H1 (cell line): ENCODE measurements around the gene RAP2A. TPM values are rescaled to one million over a fixed set of nuclear protein-coding genes. Genes with fewer than 3 reads are reported as not detected.
A peak's percentile ranks its signal among the peaks of the same experiment; 100 is the strongest.

Source experiments
- ASH2L ChIP-seq: fragments of 200-600, 300-600 bp; sonication (generic); IDR thresholded peaks from one replicate; pipeline ENCODE4 v1.7.1; 2017; ENCODE audit warnings: low read length
- GTF2F1 ChIP-seq: IDR thresholded peaks from 2 replicates; pipeline ENCODE4 v1.6.1; 2012; ENCODE audit warnings: low read depth, low read length, improper control_type of control experiment, borderline replicate concordance
- POLR2A ChIP-seq, 2 experiments: IDR thresholded peaks; 1 replicate in 1 of 2; 2 replicates in 1 of 2; pipeline ENCODE4 v1.6.1; 2011; ENCODE audit warnings: low read depth in 2 of 2, low read length in 2 of 2, mild to moderate bottlenecking in 2 of 2; ENCODE audit errors: control extremely low read depth in 1 of 2
- SIN3A ChIP-seq, 2 experiments: IDR thresholded peaks in 1 of 2; conservative IDR thresholded peaks in 1 of 2; 2 replicates each; pipeline ENCODE4 v1.6.1; 2011 to 2012; ENCODE audit warnings: low read length in 2 of 2, improper control_type of control experiment in 1 of 2, low read depth in 1 of 2, mild to moderate bottlenecking in 1 of 2
- SP4 ChIP-seq: IDR thresholded peaks from 2 replicates; pipeline ENCODE4 v1.6.1; 2012; ENCODE audit warnings: low read length, inconsistent platforms
- TAF7 ChIP-seq: optimal IDR thresholded peaks from 2 replicates; pipeline ENCODE3; 2011; ENCODE audit warnings: low read depth, mild to moderate bottlenecking, inconsistent platforms, low read length, moderate library complexity, borderline replicate concordance
- polyA plus RNA-seq, 7 experiments: library from polyadenylated mRNA; depleted of rRNA in 3 of 7; stranded (reverse) in 5 of 7; unstranded in 2 of 7; fragments of >200 nt in 5 of 7; fragments of 200-250 nt in 2 of 7; gene quantifications; 1 replicate in 5 of 7; 2 replicates in 1 of 7; 4 replicates in 1 of 7; pipeline versions ENCODE4 v1.2.1 to v1.2.3, GENCODE V29; 2011 to 2013; ENCODE audit warnings: missing spikeins in 2 of 7, mixed read lengths in 2 of 7
- total RNA-seq: library from RNA; stranded (reverse); fragmentation: NEBNext Ultra II Directional; extraction: Animal tissue kit (Norgen Biotek cat#: 25700); gene quantifications from 2 replicates; pipeline ENCODE4 v1.2.1, GENCODE V29; 2021
- TF ChIP-seq, protein P1 (sequence below): IDR thresholded peaks from 2 replicates; pipeline ENCODE4 v1.6.1; 2012; ENCODE audit warnings: inconsistent platforms
- TF ChIP-seq, protein P2 (sequence below): fragments of 300-600 bp; sonication (generic); IDR thresholded peaks from 2 replicates; pipeline ENCODE4 v1.7.1; 2012; ENCODE audit warnings: low read length, moderate library complexity, mild to moderate bottlenecking, inconsistent platforms; ENCODE audit not compliant: insufficient replicate concordance

The RAP2A gene
- total and polyA plus RNA-seq, 2 of the 8 experiments (the other 6 are each of a cell fraction or from before 2014, with no cell fraction given) = 8.4 to 43.4 TPM

DNA sequence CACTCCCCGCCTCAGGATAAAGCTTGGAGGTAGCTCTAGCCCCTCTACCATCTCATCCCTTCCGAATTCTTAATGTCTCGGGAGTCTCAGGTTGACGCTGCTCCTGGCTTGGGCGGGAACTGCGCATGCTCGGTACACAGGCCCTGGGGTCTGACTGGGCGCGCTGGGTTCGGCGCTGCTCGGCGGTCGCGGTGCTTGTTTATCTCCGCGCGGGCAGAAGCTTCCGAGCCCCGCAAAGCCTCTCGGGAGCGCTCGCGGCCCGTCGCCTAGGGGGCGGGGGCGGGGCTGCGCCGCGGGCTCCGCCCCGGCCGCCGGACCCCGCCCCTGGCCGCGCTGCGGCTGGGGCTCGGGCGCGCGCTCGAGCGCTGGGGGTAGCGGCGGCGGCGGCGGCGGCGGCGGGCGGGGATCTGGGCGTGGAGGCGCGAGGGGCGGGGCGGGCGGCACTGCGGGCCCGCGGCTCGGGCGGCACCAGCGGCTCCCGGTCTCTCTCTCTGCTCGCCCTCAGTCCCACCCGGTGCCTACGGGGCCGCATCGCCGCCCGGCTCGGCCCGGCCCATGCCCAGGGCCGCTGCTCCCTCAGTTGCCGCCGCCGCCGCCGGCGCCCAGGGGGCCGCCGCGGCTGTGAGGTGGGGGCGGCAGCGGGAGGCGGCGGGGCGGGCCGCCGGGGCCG lies at the start of gene RAP2A (continued):
- TF ChIP-seq, protein P1, sequence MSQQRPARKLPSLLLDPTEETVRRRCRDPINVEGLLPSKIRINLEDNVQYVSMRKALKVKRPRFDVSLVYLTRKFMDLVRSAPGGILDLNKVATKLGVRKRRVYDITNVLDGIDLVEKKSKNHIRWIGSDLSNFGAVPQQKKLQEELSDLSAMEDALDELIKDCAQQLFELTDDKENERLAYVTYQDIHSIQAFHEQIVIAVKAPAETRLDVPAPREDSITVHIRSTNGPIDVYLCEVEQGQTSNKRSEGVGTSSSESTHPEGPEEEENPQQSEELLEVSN = 0 out of 2 replicates have a peak, but pooled peaks have one; percentile 12
- TF ChIP-seq SP4 (0 out of 2 replicates have a peak, but pooled peaks have one; percentile 9), POLR2A (IDR thresholded peaks at IDR 0.05; ENCODE audit: control extremely low read depth in 1 of 2, low read depth in 2 of 2, low read length in 2 of 2) (peak in 1 of 2 experiments; percentile 67; a peak in 2 of 3 replicates), TAF7 (peak; percentile 31), SIN3A (conservative IDR thresholded peaks at IDR 0.05 in 1 of 2, IDR thresholded peaks at IDR 0.05 in 1 of 2; ENCODE audit: low read depth in 1 of 2, low read length in 2 of 2) (0 out of 4 replicates have a peak, but pooled peaks of 1 of the 2 experiments have one; percentile 45), ASH2L (peak; percentile 10), GTF2F1 (no peak)
- TF ChIP-seq, protein P2, sequence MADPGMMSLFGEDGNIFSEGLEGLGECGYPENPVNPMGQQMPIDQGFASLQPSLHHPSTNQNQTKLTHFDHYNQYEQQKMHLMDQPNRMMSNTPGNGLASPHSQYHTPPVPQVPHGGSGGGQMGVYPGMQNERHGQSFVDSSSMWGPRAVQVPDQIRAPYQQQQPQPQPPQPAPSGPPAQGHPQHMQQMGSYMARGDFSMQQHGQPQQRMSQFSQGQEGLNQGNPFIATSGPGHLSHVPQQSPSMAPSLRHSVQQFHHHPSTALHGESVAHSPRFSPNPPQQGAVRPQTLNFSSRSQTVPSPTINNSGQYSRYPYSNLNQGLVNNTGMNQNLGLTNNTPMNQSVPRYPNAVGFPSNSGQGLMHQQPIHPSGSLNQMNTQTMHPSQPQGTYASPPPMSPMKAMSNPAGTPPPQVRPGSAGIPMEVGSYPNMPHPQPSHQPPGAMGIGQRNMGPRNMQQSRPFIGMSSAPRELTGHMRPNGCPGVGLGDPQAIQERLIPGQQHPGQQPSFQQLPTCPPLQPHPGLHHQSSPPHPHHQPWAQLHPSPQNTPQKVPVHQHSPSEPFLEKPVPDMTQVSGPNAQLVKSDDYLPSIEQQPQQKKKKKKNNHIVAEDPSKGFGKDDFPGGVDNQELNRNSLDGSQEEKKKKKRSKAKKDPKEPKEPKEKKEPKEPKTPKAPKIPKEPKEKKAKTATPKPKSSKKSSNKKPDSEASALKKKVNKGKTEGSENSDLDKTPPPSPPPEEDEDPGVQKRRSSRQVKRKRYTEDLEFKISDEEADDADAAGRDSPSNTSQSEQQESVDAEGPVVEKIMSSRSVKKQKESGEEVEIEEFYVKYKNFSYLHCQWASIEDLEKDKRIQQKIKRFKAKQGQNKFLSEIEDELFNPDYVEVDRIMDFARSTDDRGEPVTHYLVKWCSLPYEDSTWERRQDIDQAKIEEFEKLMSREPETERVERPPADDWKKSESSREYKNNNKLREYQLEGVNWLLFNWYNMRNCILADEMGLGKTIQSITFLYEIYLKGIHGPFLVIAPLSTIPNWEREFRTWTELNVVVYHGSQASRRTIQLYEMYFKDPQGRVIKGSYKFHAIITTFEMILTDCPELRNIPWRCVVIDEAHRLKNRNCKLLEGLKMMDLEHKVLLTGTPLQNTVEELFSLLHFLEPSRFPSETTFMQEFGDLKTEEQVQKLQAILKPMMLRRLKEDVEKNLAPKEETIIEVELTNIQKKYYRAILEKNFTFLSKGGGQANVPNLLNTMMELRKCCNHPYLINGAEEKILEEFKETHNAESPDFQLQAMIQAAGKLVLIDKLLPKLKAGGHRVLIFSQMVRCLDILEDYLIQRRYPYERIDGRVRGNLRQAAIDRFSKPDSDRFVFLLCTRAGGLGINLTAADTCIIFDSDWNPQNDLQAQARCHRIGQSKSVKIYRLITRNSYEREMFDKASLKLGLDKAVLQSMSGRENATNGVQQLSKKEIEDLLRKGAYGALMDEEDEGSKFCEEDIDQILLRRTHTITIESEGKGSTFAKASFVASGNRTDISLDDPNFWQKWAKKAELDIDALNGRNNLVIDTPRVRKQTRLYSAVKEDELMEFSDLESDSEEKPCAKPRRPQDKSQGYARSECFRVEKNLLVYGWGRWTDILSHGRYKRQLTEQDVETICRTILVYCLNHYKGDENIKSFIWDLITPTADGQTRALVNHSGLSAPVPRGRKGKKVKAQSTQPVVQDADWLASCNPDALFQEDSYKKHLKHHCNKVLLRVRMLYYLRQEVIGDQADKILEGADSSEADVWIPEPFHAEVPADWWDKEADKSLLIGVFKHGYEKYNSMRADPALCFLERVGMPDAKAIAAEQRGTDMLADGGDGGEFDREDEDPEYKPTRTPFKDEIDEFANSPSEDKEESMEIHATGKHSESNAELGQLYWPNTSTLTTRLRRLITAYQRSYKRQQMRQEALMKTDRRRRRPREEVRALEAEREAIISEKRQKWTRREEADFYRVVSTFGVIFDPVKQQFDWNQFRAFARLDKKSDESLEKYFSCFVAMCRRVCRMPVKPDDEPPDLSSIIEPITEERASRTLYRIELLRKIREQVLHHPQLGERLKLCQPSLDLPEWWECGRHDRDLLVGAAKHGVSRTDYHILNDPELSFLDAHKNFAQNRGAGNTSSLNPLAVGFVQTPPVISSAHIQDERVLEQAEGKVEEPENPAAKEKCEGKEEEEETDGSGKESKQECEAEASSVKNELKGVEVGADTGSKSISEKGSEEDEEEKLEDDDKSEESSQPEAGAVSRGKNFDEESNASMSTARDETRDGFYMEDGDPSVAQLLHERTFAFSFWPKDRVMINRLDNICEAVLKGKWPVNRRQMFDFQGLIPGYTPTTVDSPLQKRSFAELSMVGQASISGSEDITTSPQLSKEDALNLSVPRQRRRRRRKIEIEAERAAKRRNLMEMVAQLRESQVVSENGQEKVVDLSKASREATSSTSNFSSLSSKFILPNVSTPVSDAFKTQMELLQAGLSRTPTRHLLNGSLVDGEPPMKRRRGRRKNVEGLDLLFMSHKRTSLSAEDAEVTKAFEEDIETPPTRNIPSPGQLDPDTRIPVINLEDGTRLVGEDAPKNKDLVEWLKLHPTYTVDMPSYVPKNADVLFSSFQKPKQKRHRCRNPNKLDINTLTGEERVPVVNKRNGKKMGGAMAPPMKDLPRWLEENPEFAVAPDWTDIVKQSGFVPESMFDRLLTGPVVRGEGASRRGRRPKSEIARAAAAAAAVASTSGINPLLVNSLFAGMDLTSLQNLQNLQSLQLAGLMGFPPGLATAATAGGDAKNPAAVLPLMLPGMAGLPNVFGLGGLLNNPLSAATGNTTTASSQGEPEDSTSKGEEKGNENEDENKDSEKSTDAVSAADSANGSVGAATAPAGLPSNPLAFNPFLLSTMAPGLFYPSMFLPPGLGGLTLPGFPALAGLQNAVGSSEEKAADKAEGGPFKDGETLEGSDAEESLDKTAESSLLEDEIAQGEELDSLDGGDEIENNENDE = no peak
